H9 (cell line): ENCODE results near the gene RB1. TPM values are rescaled to one million over a fixed set of nuclear protein-coding genes. Genes with fewer than 3 reads are reported as not detected.

ENCODE experiments used
- DNase-seq: peaks from one replicate; pipeline ENCODE4 v3.0.0-alpha.2; 2017
- H2AFZ ChIP-seq: one replicate; pipeline ENCODE4 v1.6.1; 2013; ENCODE audit warnings: mild to moderate bottlenecking, low read length, control low read depth, moderate library complexity
- H2AK5ac ChIP-seq: 2 replicates; pipeline ENCODE4 v1.6.1; 2013; ENCODE audit warnings: low read length, control low read depth, mixed read lengths; ENCODE audit not compliant: insufficient read length
- H2BK120ac ChIP-seq: one replicate; pipeline ENCODE4 v1.6.1; 2013; ENCODE audit warnings: low read depth, mild to moderate bottlenecking, low read length, control low read depth, inconsistent platforms; ENCODE audit not compliant: poor library complexity, severe bottlenecking
- H2BK12ac ChIP-seq: 2 replicates; pipeline ENCODE4 v1.6.1; 2013; ENCODE audit warnings: low read length, control low read depth, mixed read lengths, low read depth; ENCODE audit not compliant: insufficient read length
- H2BK15ac ChIP-seq: 2 replicates; pipeline ENCODE4 v1.6.1; 2013; ENCODE audit warnings: low read depth, low read length, control low read depth
- H2BK20ac ChIP-seq: one replicate; pipeline ENCODE4 v1.6.1; 2013; ENCODE audit warnings: low read depth, mild to moderate bottlenecking, low read length, control low read depth, inconsistent platforms; ENCODE audit not compliant: poor library complexity, severe bottlenecking
- H2BK5ac ChIP-seq: 2 replicates; pipeline ENCODE4 v1.6.1; 2013; ENCODE audit warnings: low read length, control low read depth, mixed read lengths; ENCODE audit not compliant: insufficient read length
- H3K14ac ChIP-seq: 2 replicates; pipeline ENCODE4 v1.6.1; 2013; ENCODE audit warnings: low read length, control low read depth; ENCODE audit not compliant: insufficient read depth
- H3K18ac ChIP-seq: 2 replicates; pipeline ENCODE4 v1.6.1; 2013; ENCODE audit warnings: low read depth, mild to moderate bottlenecking, mixed read lengths, low read length, control low read depth; ENCODE audit not compliant: insufficient read length
- H3K23ac ChIP-seq: 2 replicates; pipeline ENCODE4 v1.6.1; 2013; ENCODE audit warnings: low read length, control low read depth, mixed read lengths, low read depth; ENCODE audit not compliant: insufficient read length
- H3K23me2 ChIP-seq: 2 replicates; pipeline ENCODE4 v1.6.1; 2013; ENCODE audit warnings: low read depth, mild to moderate bottlenecking, mixed read lengths, low read length, control low read depth; ENCODE audit not compliant: insufficient read length, poor library complexity, severe bottlenecking
- H3K27ac ChIP-seq: 2 replicates; pipeline ENCODE4 v1.5.1; 2013; ENCODE audit warnings: low read length, control low read depth, mixed read lengths, low read depth; ENCODE audit not compliant: insufficient read length
- H3K27me3 ChIP-seq: 2 replicates; pipeline ENCODE4 v1.6.1; 2013; ENCODE audit warnings: low read length, control low read depth, inconsistent platforms; ENCODE audit not compliant: insufficient read depth
- H3K4ac ChIP-seq: 2 replicates; pipeline ENCODE4 v1.6.1; 2013; ENCODE audit warnings: low read depth, mild to moderate bottlenecking, control low read depth, inconsistent platforms, low read length, moderate library complexity
- H3K4me1 ChIP-seq: 2 replicates; pipeline ENCODE4 v1.6.1; 2013; ENCODE audit warnings: low read length, control low read depth, inconsistent platforms; ENCODE audit not compliant: insufficient read depth
- H3K4me2 ChIP-seq: 2 replicates; pipeline ENCODE4 v1.6.1; 2013; ENCODE audit warnings: low read length, control low read depth, mixed read lengths; ENCODE audit not compliant: insufficient read length, insufficient read depth
- H3K56ac ChIP-seq: 2 replicates; pipeline ENCODE4 v1.6.1; 2013; ENCODE audit warnings: low read depth, mild to moderate bottlenecking, mixed read lengths, low read length, control low read depth; ENCODE audit not compliant: insufficient read length
- H3K79me1 ChIP-seq: 2 replicates; pipeline ENCODE4 v1.6.1; 2013; ENCODE audit warnings: low read depth, mild to moderate bottlenecking, moderate library complexity, low read length, control low read depth, inconsistent platforms; ENCODE audit not compliant: insufficient read depth, poor library complexity, severe bottlenecking
- H3K79me2 ChIP-seq: 2 replicates; pipeline ENCODE4 v1.6.1; 2013; ENCODE audit warnings: low read length, control low read depth, inconsistent platforms; ENCODE audit not compliant: insufficient read depth
- H3K9ac ChIP-seq: 2 replicates; pipeline ENCODE4 v1.6.1; 2013; ENCODE audit warnings: low read length, control low read depth, mixed read lengths; ENCODE audit not compliant: insufficient read length; ENCODE audit errors: extremely low read depth
- H3K9me3 ChIP-seq: one replicate; pipeline ENCODE4 v1.6.1; 2013; ENCODE audit warnings: low read depth, low read length, inconsistent platforms; ENCODE audit not compliant: control insufficient read depth
- H3T11ph ChIP-seq: one replicate; pipeline ENCODE4 v1.6.1; 2013; ENCODE audit warnings: mild to moderate bottlenecking, low read length, control low read depth, inconsistent platforms
- H4K20me1 ChIP-seq: one replicate; pipeline ENCODE4 v1.6.1; 2013; ENCODE audit not compliant: control insufficient read depth, insufficient read length, insufficient read depth
- H4K5ac ChIP-seq: 2 replicates; pipeline ENCODE4 v1.6.1; 2013; ENCODE audit warnings: low read depth, mild to moderate bottlenecking, mixed read lengths, low read length, control low read depth; ENCODE audit not compliant: insufficient read length
- H4K8ac ChIP-seq: replicated peaks from 2 replicates; pipeline ENCODE4 v1.6.1; 2013; ENCODE audit warnings: low read length, control low read depth, mixed read lengths, low read depth; ENCODE audit not compliant: insufficient read length
- H4K91ac ChIP-seq: 2 replicates; pipeline ENCODE4 v1.6.1; 2013; ENCODE audit warnings: low read depth, mild to moderate bottlenecking, moderate library complexity, mixed read lengths, low read length, control low read depth; ENCODE audit not compliant: insufficient read length
- H3K27ac Mint-ChIP-seq, 3 experiments: 2 replicates in 2 of 3; 3 replicates in 1 of 3; pipeline ENCODE4 v1.8.0; 2020 to 2021; ENCODE audit warnings: mixed read lengths in 3 of 3, mild to moderate bottlenecking in 1 of 3, moderate library complexity in 1 of 3
- H3K27me3 Mint-ChIP-seq: 2 replicates; pipeline ENCODE4 v1.8.0; 2021; ENCODE audit warnings: low read depth, mild to moderate bottlenecking, moderate library complexity, mixed read lengths
- H3K36me3 Mint-ChIP-seq, 3 experiments: 2 replicates in 2 of 3; 3 replicates in 1 of 3; pipeline ENCODE4 v1.8.0; 2020 to 2021; ENCODE audit warnings: low read depth in 3 of 3, mixed read lengths in 3 of 3; ENCODE audit not compliant: insufficient read depth in 1 of 3
- H3K4me1 Mint-ChIP-seq, 2 experiments: 2 replicates each; pipeline ENCODE4 v1.8.0; 2020; ENCODE audit warnings: mixed read lengths in 2 of 2
- H3K4me3 Mint-ChIP-seq, 2 experiments: 2 replicates in 1 of 2; 3 replicates in 1 of 2; pipeline ENCODE4 v1.8.0; 2020 to 2021; ENCODE audit warnings: mild to moderate bottlenecking in 2 of 2, mixed read lengths in 2 of 2, moderate library complexity in 1 of 2
- H3K9me3 Mint-ChIP-seq, 2 experiments: 2 replicates in 1 of 2; 3 replicates in 1 of 2; pipeline ENCODE4 v1.8.0; 2020; ENCODE audit warnings: mild to moderate bottlenecking in 2 of 2, mixed read lengths in 2 of 2, moderate library complexity in 1 of 2
- CTCF ChIP-seq: fragments of 200-600 bp; sonication (generic); conservative IDR thresholded peaks from 3 replicates; pipeline ENCODE4 v1.8.0; 2021; ENCODE audit warnings: antibody characterized with exemption, mild to moderate bottlenecking
- WGBS: extraction: QIAGEN DNeasy Blood & Tissue Kit; methylation state at CpG from one replicate; pipeline ENCODE4 v1.1.7; 2013; ENCODE audit warnings: missing lambda C conversion rate, low lambda C conversion rate, mixed read lengths; ENCODE audit not compliant: insufficient read length; ENCODE audit errors: extremely low coverage; 5-methylcytosine and 5-hydroxymethylcytosine counted together
- total RNA-seq: library from RNA; stranded (reverse); gene quantifications from 2 replicates; pipeline ENCODE4 v1.2.1, GENCODE V29; 2021

Gene RB1
- total RNA-seq, 1 experiment from 2014 or later, result 20.5 TPM

DNA sequence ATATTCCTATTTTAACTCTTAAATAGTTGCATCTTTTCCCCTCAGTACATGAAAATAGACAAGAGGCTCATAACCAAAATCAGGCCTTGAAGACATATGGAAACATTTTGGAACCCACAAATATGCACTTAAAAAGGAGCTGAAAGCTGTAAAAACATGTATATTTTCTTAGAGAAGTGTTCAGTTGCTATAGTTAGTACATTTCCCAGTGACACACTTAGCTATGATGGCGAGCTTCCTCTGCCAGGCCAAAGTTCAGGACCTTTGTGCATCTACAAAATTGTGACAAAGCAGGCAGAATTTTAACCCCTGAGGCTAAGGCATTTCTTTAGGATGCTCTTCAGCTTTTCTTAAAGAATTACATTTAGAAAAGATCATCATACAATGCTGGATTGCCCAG lies 174.8 kb downstream of the RB1 start:
- Mint-ChIP-seq H3K4me3 (no peak overlapping the region), H3K27ac (no peak overlapping the region), H3K27me3 (no peaks in the 10 kb centered on the region), H3K9me3 (no peaks in the 10 kb centered on the region), H3K36me3 (no peaks in the 10 kb centered on the region), H3K4me1 (no peaks in the 10 kb centered on the region)
- no peak overlapping the region for H2BK5ac ChIP-seq
- no peak overlapping the region for H3K56ac ChIP-seq
- DNase-seq, result no peak
- H3K4ac ChIP-seq, result no peak overlapping the region
- no peaks in the 10 kb centered on the region for H3K79me1 ChIP-seq
- H4K20me1 ChIP-seq, result no peaks in the 10 kb centered on the region
- H3T11ph ChIP-seq, result no peak overlapping the region
- H3K23me2 ChIP-seq, result no peaks in the 10 kb centered on the region
- H2AK5ac ChIP-seq, result no peak overlapping the region
- no peak overlapping the region for H2BK120ac ChIP-seq
- no peaks in the 10 kb centered on the region for H3K27me3 ChIP-seq
- H2AFZ ChIP-seq, result no peak overlapping the region
- H4K91ac ChIP-seq, result no peak overlapping the region
- H3K18ac ChIP-seq, result no peak overlapping the region
- no peaks in the 10 kb centered on the region for H3K4me1 ChIP-seq
- H2BK15ac ChIP-seq, result no peak overlapping the region
- H4K8ac ChIP-seq, result no peak overlapping the region
- H3K27ac ChIP-seq, result no peak overlapping the region
- no peak overlapping the region for H2BK12ac ChIP-seq
- H4K5ac ChIP-seq, result no peak overlapping the region
- no peak for TF ChIP-seq CTCF
- no peaks in the 10 kb centered on the region for H3K79me2 ChIP-seq
- WGBS, result no CpG with 5 or more reads among the region's 1 CpG
- H3K9ac ChIP-seq, result no peak overlapping the region
- no peak overlapping the region for H3K4me2 ChIP-seq
- H3K14ac ChIP-seq, result no peak overlapping the region
- H3K23ac ChIP-seq, result no peak overlapping the region
- H3K9me3 ChIP-seq, result no peaks in the 10 kb centered on the region
- H2BK20ac ChIP-seq, result no peak overlapping the region
